GM12878 (cell line): Measurements from ENCODE around the gene PRR15L.

ENCODE experiments used
- BRCA1 ChIP-seq: IDR thresholded peaks from 2 replicates; pipeline ENCODE4 v1.6.1; 2011; ENCODE audit warnings: low read depth, low read length, improper control_type of control experiment
- EP300 ChIP-seq, 2 experiments: fragments of 150-350 bp in 1 of 2; IDR thresholded peaks; 2 replicates each; pipeline ENCODE4 v1.6.1; 2011 to 2012; ENCODE audit warnings: low read depth in 2 of 2, low read length in 2 of 2, borderline replicate concordance in 1 of 2, improper control_type of control experiment in 1 of 2, inconsistent platforms in 1 of 2; ENCODE audit not compliant: control insufficient read depth in 1 of 2
- EZH2 ChIP-seq: IDR thresholded peaks from 2 replicates; pipeline ENCODE4 v1.6.1; 2012; ENCODE audit warnings: low read depth, mild to moderate bottlenecking, control low read depth, inconsistent platforms, low read length, borderline replicate concordance; ENCODE audit not compliant: control insufficient read depth
- POLR2A ChIP-seq: IDR thresholded peaks from 2 replicates; pipeline ENCODE4 v1.6.1; 2011; ENCODE audit warnings: low read depth, mild to moderate bottlenecking, low read length
- SREBF2 ChIP-seq: IDR thresholded peaks from 2 replicates; pipeline ENCODE4 v1.6.1; 2012; ENCODE audit warnings: mild to moderate bottlenecking, low read length
- TBL1XR1 ChIP-seq: IDR thresholded peaks from 2 replicates; pipeline ENCODE4 v1.6.1; 2012; ENCODE audit warnings: low read depth, low read length, improper control_type of control experiment
- ZNF384 ChIP-seq: IDR thresholded peaks from 2 replicates; pipeline ENCODE4 v1.6.1; 2012; ENCODE audit warnings: low read depth, mild to moderate bottlenecking, low read length, improper control_type of control experiment, borderline replicate concordance
- TF ChIP-seq, protein P1 (sequence below), 3 experiments: IDR thresholded peaks in 2 of 3; conservative IDR thresholded peaks in 1 of 3; 2 replicates each; pipeline ENCODE4 v1.5.1; 2011; ENCODE audit warnings: low read depth in 3 of 3, low read length in 3 of 3, mild to moderate bottlenecking in 3 of 3, control low read depth in 2 of 3, moderate library complexity in 2 of 3, inconsistent platforms in 1 of 3, mixed read lengths in 1 of 3; ENCODE audit not compliant: control insufficient read depth in 2 of 3, insufficient read depth in 1 of 3; ENCODE audit errors: extremely low read depth in 1 of 3
- TF ChIP-seq, protein P2 (sequence below): IDR thresholded peaks from 2 replicates; pipeline ENCODE4 v1.6.1; 2011; ENCODE audit warnings: borderline replicate concordance, low read depth, mild to moderate bottlenecking, moderate library complexity, mixed read lengths, low read length; ENCODE audit not compliant: insufficient read depth; ENCODE audit errors: extremely low read length

DNA sequence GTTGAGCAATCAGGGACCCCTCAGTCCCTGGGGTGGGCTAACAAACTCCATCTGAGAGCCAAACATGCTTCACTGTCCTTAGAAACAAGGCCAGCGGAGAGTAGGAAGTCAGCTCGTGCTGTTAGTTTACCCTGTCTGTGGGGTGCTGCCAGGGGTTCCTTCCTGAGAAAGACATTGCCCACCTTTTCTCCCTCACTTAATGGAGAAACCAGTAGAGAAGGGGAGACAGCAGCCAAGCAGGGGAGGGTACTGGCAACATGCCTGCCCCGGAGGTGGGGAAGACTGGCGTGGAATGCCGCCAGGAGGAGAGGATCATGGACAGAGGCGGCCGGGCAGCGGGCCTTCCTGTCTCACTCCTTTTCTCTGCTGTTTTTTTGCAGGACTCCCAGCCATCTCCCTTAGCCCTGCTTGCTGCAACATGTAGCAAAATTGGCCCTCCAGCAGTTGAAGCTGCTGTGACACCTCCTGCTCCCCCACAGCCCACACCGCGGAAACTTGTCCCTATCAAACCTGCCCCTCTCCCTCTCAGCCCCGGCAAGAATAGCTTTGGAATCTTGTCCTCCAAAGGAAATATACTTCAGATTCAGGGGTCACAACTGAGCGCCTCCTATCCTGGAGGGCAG is 41.8 kb downstream of the PRR15L start:
- TF ChIP-seq POLR2A (no peak; the same call in 1 of the 2 replicates), EP300 (IDR thresholded peaks at IDR 0.05; ENCODE audit: borderline replicate concordance in 1 of 2, control insufficient read depth in 1 of 2, low read depth in 2 of 2, low read length in 2 of 2) (no peak), EZH2 (no peak), SREBF2 (no peak), ZNF384 (no peak), TBL1XR1 (no peak), BRCA1 (no peak)
- TF ChIP-seq, protein P1, sequence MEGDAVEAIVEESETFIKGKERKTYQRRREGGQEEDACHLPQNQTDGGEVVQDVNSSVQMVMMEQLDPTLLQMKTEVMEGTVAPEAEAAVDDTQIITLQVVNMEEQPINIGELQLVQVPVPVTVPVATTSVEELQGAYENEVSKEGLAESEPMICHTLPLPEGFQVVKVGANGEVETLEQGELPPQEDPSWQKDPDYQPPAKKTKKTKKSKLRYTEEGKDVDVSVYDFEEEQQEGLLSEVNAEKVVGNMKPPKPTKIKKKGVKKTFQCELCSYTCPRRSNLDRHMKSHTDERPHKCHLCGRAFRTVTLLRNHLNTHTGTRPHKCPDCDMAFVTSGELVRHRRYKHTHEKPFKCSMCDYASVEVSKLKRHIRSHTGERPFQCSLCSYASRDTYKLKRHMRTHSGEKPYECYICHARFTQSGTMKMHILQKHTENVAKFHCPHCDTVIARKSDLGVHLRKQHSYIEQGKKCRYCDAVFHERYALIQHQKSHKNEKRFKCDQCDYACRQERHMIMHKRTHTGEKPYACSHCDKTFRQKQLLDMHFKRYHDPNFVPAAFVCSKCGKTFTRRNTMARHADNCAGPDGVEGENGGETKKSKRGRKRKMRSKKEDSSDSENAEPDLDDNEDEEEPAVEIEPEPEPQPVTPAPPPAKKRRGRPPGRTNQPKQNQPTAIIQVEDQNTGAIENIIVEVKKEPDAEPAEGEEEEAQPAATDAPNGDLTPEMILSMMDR (IDR thresholded peaks at IDR 0.05 in 2 of 3, conservative IDR thresholded peaks at IDR 0.05 in 1 of 3; ENCODE audit: control insufficient read depth in 2 of 3, extremely low read depth in 1 of 3, insufficient read depth in 1 of 3, low read depth in 3 of 3, low read length in 3 of 3): no peak
- TF ChIP-seq, protein P2, sequence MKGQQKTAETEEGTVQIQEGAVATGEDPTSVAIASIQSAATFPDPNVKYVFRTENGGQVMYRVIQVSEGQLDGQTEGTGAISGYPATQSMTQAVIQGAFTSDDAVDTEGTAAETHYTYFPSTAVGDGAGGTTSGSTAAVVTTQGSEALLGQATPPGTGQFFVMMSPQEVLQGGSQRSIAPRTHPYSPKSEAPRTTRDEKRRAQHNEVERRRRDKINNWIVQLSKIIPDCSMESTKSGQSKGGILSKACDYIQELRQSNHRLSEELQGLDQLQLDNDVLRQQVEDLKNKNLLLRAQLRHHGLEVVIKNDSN: no peak
